Pulmonary artery endothelial cell (primary cell): ENCODE data around the gene NNMT. TPM values are rescaled to one million over a fixed set of nuclear protein-coding genes. Genes with fewer than 3 reads are reported as not detected.

ENCODE experiments used
- DNase-seq: peaks from one replicate; pipeline ENCODE4 v3.0.0-alpha.2; 2011; ENCODE audit warnings: low read depth, low spot score
- total RNA-seq: library from RNA; depleted of rRNA; stranded (reverse); fragments of >200 nt; gene quantifications from 2 replicates; pipeline ENCODE4 v1.2.3, GENCODE V29; 2014

The NNMT gene
- 346 and 362 TPM in 2 replicates for total RNA-seq

GRCh38 chr11:114295676-114296604, at the start of gene NNMT:
Gene NNMT (plus strand): TSS chr11:114296399. CDS start chr11:114296557, 158 bp downstream.
- peak; percentile 93 for DNase-seq

GRCh38 chr11:114247070-114247789, 49.0 kb upstream of the NNMT start:
- no peak for DNase-seq

- DNase-seq, result no peak
Observed at GRCh38 chr11:114250180-114250579, 46.0 kb upstream of the NNMT start.

- DNase-seq, result no peak
Observed at GRCh38 chr11:114250993-114251814, 45.0 kb upstream of the NNMT start.

GRCh38 chr11:114251815-114252337, 44.3 kb upstream of the NNMT start:
- no peak for DNase-seq

- DNase-seq, result no peak
Observed at GRCh38 chr11:114252767-114253166, 43.4 kb upstream of the NNMT start.

GRCh38 chr11:114253771-114254170, 42.4 kb upstream of the NNMT start:
- DNase-seq, result no peak

GRCh38 chr11:114254571-114255146, 41.5 kb upstream of the NNMT start:
- no peak for DNase-seq

GRCh38 chr11:114255289-114255688, 40.9 kb upstream of the NNMT start:
- DNase-seq, result no peak

GRCh38 chr11:114256176-114256966, 39.8 kb upstream of the NNMT start:
- no peak for DNase-seq

- no peak for DNase-seq
Observed at GRCh38 chr11:114256967-114257286, 39.3 kb upstream of the NNMT start.

- no peak for DNase-seq
Observed at GRCh38 chr11:114257621-114258558, 38.3 kb upstream of the NNMT start.

- no peak for DNase-seq
Observed at GRCh38 chr11:114258696-114259095, 37.5 kb upstream of the NNMT start.

GRCh38 chr11:114259124-114259526, 37.1 kb upstream of the NNMT start:
- DNase-seq, result no peak

GRCh38 chr11:114259551-114259983, 36.6 kb upstream of the NNMT start:
- no peak for DNase-seq

- no peak for DNase-seq
Observed at GRCh38 chr11:114260077-114260476, 36.1 kb upstream of the NNMT start.

GRCh38 chr11:114260483-114260882, 35.7 kb upstream of the NNMT start:
- DNase-seq, result no peak

GRCh38 chr11:114261791-114262190, 34.4 kb upstream of the NNMT start:
- no peak for DNase-seq
